HG03521 (cell line): ENCODE data around the gene JAKMIP1.

Source experiments
- ATAC-seq: cut with Tn5 transposase; IDR thresholded peaks from one replicate; pipeline ENCODE4 v1.9.1; 2021; ENCODE audit warnings: mild to moderate bottlenecking, moderate library complexity; ENCODE audit not compliant: unreplicated experiment

Gene JAKMIP1

DNA sequence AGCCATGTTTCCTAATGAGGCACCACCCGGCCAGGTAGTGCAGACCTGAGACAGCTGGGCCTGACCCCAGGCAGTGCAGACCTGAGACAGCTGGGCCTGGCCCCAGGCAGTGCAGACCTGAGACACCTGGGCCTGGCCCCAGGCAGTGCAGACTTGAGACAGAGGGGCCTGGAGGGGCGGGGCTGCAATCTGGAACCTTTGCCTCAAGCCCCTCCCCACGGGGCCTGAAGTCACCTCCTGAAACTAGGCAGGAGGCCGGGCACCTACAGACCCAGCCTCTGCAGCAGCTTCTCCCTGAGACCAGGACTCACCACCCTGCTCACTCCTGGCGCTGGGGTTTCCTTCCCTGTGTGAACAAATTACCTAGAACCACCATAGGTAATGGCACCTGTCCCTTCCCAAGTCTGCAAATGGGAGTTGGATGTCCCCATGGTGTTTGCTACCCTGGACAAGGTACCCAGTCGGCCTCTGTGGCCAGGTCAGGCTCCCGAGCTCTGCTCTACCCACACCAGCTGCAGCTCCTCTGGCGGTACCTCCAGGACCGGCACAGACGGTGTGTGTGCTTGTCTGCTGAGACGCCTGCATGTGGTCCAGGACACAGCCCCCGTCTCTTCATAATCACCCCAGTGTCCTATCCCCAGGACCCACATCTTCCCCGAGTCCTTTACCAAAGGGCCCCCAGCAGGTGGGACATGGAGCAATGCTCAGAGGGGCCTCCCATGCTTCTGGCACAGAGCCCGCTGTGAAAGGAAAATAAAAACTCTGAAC lies 129.0 kb downstream of the JAKMIP1 start:
- no peak for ATAC-seq

DNA sequence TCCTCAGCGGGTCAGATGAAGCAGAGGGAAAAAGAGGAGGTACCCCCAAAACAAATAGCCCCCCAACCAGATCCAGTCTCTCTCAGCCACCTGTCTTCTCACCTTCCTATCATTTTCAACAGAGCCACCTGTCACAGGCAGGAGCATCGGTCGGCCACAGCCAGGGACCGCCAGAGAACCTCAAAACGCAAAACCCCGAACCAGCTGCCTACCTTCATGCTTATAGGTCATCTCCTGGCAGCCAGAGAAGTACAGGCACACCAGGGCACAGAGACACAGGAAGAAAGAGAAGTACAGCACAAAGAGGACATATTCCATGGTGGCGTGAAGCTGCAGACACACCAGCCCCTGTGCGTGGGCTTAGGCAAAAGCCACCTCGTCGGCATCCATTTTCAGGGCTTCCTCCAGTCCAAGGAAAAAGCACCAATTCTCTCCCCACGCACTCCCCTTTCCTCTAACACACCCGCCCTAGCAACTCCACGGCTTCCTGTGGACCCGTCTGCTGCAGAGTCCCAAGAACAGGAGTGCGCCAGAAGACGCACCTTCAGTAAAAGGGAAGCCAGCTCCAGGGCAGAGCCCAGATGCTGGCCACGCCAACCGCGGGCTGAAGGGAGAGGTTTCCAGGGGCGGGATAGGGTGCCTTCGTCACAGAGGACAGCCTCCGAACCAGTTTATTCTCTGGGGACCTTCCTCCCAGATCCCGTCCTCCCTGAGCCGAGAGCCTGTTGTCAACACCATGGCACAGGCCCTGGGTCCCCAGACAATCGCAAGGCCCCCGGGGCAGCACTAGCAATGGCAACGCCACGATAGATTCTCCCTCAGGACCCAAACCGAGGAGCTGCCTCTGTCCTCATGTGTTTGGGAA lies 130.3 kb downstream of the JAKMIP1 start:
- ATAC-seq = no peak

DNA sequence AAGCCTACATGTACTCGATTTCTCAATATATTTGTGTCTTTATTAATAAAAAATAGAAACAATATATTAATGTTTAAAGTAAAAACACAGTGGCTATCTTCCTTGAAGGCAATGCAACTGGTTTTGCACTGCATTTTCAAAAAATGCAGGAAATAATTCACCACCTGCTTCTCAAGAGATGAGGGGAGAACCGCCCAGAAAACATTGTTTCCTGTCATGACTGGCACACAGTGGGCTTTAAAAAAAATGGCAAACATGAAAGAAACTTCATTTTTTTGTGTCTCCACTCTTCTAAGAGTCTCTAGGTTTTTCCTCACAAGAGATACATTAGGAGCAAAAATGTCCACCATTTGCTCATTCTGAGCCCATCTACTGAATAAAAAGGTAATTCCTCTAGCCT lies 131.4 kb downstream of the JAKMIP1 start:
- no peak for ATAC-seq

DNA sequence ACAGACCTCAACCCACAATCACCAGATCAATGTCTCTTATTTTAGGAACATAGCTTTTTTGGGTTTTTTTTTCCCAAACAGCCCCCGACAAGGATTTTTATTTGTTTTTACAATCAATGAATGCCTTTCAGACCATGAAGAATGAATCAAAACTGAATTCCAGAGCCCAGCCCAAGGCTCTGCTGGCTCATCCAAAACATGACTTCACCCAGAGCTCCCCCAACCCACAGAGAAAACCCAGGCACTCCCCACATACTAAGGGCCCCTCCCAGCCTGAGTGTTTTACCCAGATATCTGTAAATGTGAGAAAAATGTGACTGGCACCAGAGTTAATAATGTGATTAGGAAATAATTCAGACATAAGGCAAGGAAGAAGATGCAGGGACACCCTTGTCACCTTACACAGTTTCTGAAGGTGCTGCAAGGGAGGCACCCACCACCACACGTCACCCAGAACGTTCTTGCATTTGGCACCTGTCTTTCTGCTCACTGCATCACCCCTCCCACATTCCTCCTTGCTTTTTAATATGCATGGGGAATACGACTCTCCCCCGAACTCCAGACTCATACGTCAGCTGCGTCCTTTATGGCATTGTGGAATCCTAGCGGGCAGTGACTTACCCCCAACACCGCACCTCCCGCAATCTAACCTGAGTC lies 134.3 kb downstream of the JAKMIP1 start:
- ATAC-seq = no peak

- no peak for ATAC-seq
Observed at GRCh38 chr4:6065166-6065565, 135.2 kb downstream of the JAKMIP1 start.

DNA sequence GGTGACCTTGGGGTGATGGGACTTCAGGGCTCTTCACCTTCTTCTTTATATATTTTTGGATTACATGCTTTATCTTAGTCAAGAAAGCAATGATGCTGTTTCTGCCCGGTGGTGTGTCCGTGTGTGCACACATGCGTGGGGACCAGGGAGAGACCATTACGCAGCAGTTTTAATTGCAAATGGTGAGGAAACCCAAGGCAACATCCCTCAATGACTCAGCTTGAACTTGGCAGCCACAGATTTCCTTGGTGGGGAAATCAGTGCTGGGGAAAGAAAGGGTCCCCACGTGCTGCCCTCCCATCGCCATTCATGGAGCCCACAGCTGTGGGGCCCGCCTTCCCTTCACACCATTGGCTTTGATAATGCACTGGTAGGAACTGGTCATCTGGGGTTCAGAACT lies 136.0 kb downstream of the JAKMIP1 start:
- ATAC-seq = no peak

DNA sequence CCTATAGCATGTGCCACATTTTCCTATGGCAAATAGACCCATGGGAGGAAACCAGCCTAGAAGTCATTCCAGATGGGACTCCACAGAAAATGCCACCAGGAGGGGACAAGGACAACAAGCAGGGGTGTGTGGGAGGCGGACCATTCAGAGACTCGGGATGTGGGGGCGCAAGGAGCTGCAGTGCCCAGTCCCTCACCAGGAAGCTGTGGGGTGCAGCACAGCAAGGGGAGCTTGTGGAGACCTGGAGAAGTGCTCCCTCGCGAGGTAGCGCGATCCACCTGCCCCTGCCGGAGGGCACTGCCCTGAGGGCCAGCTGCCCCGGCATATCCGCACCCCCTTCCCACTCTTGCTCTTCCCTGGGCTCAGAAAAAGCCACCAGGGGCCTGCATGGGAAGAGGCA lies 136.7 kb downstream of the JAKMIP1 start:
- no peak for ATAC-seq

DNA sequence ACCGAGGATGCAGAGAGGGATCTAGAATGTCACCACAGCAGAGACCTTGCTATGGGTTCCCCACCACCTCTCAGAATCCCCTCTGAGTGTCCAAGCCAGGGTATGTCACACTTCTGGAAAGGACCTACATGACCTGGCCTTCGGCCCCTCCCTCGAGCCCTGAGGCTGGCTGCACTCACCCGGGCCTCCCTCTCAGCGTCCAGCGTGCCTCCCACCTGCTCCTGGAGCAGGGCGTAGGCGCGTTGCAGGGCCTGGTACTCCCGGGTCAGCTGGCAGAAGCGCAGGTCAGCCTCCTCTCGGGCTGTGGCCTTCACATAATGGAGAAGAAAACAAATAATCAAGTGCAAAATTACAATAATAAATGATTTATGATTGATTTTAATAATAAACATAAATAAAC lies 138.2 kb downstream of the JAKMIP1 start:
- ATAC-seq = no peak

DNA sequence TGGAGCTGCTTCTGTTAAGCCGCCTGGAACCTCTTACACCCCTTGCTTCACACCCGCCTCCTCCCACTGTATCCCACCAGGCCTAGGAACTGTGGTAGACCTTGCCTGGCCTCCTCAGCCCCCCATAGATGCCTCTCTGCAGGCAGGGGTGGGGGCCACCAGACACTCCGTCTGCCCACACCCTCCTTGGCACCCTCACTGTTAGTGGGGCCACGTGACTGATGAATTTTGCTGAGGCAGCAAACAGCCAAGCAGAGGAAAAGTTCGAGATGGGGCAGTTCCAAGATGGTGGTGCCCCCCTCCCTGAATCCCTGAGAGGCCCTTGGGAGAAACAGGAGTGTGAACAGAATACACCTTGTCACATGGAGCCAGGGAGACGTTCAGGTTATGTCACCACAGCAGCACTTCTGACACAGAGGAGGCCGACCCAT lies 141.0 kb downstream of the JAKMIP1 start:
- ATAC-seq = no peak

- no peak for ATAC-seq
Observed at GRCh38 chr4:6058531-6059374, 141.6 kb downstream of the JAKMIP1 start.

DNA sequence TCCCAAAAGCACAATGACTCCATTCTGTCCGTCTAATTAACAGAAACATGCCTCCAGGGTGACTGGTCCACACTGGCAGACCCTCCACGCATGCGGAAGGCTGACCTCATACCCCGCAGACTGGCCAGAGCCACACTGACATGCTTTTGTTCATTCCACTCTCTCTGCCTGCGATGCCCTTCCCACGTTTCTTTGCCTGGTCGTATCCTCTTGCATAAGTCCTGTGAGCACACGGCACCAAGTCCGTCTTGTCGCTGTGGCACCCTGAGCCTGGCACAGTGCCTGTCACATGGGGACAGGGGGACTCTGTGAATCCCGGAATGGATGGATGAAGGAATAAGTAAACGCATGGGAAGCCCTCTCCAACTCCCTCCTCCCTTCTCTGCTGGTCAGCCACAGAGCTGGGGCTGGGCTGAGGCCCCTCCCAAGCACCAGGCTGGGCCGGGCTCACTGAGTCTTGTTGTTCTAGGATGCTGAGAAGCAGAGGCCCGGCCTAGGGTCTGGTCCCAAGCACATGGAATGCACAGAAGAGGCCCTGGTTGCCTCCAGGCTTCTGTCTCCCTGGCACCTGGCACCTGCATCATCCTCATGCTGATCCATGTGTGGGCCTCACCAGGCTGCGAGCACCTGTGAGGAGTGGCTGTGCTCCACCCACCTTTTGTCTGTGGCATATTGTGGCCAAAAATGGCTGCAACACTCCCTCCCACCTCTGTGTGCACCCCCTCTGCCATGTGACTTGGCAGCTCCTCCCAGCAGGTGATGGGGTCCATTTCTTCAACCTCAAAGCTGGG lies 143.2 kb downstream of the JAKMIP1 start:
- no peak for ATAC-seq

DNA sequence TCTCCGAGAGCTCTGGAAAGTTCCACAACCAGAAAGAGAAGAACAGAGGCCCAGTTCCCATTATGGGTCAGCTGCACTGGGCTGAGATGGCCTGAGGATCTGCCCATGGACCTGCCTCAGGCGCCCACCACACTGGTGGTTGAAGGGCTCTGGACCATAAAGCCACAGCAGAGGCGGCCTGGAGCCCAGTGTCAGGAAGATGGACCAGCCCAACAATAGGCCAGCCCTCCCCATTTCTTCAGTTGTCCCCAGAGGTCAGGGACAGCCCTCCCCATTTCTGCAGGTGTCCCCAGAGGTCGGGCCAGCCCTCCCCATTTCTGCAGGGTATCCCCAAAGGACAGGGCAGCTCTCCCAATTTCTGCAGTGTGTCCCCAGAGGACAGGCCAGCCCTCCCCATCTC lies 144.9 kb downstream of the JAKMIP1 start:
- ATAC-seq = no peak

GRCh38 chr4:6055030-6055429 lies 145.3 kb downstream of the JAKMIP1 start:
- no peak for ATAC-seq

DNA sequence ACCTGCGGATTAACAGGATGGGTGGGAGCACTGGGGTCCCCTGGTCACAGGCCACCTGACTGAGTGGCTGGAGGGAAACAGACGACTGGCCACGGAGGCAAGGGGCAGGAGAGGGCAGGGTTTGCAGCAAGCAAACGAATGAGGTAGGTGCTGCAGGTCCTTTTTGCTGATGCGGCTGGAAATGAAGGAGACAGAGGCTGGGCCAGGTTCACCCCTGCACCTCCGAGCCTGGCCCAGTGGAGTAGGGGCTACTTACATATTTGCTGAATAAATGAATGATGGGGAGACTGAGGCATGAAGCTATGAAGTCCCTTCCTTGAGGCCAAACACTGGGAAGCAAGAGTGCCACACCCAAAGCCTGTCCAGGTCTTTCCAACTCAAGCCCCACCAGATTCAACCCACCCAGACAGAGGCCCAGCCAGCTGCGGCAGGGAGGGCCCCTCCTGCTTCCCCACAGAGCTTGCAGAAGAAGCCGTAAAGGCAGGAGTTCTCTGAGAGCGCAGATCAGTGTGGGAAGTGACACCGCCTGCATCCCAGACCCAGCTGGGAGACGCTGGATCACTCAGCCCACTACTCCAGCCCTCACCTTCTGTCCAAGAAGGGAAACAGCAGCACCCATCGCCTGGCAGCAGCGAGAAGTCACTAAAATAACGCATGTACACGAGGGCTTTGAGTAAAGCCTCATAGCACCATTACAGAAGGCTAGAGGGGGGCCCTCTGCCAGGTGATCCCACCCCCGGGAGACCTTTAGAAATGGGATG lies 146.0 kb downstream of the JAKMIP1 start:
- ATAC-seq = no peak

GRCh38 chr4:6052679-6053078 lies 147.7 kb downstream of the JAKMIP1 start:
- ATAC-seq = no peak

- no peak for ATAC-seq
Observed at GRCh38 chr4:6050551-6050950, 149.8 kb downstream of the JAKMIP1 start.

DNA sequence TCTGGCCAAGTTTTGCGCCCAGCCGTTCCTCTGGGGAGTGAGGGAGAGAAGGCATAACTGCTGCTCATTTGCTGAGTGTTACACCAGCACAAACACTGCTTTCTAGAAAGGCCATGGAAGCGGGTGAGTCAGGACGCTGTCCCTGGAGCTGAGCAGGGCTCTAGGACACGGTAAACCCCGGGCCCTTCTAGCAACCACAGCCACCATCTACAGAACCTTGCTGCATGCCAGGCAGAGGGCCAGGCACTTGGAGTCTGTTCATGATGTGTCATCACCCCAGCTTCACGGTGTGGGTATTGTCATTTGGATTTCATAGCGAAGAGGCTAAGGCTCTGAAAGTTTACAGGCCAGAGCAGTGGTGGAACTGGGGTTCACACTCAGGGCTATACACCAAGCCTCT lies 150.4 kb downstream of the JAKMIP1 start:
- ATAC-seq = no peak

DNA sequence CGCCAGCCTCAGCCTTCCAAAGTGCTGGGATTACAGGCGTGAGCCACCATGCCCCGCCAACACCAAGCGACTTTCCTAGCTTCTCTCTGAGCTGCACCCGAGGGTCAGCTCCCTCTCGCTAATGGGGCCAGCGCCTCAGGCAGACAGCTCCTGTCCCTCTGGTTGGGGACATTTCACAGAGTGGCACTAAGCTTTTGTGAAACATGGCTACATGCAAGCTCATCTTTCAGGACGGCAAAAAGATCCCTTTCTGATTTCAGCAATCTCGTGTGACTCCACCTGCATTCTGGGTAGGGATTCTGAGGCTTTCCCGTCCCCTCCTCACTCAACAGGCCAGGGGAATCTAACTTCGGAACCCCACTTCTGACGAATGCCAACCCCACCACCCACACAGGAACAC lies 151.1 kb downstream of the JAKMIP1 start:
- no peak for ATAC-seq

GRCh38 chr4:6048537-6048936 lies 151.8 kb downstream of the JAKMIP1 start:
- ATAC-seq = no peak
